GM19467 (cell line): Measurements from ENCODE around the gene METTL21C.

Experiments
- ATAC-seq: cut with Tn5 transposase; IDR thresholded peaks from one replicate; pipeline ENCODE4 v1.9.1; 2021; ENCODE audit warnings: mild to moderate bottlenecking, moderate library complexity; ENCODE audit not compliant: unreplicated experiment

Gene METTL21C

DNA sequence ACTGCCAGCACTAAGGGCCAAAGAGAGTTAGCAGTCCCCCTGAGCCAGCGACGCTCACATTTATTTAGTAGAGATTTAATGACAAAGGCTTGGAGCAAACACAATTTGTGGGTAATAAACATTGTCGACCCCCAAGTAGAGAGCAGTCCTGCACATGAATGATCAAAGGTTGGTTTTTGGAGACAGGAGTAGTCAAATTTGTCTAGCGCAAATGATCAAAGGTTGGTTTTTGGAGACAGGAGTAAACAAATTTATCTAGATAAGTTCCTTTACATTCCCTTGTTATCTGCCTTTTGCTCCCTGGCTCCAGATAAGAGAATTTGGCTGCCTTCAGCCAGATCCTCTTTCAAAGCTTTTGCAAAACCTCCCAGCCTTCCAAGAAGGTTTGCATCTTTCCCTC is 26.9 kb downstream of the METTL21C start:
- no peak for ATAC-seq

DNA sequence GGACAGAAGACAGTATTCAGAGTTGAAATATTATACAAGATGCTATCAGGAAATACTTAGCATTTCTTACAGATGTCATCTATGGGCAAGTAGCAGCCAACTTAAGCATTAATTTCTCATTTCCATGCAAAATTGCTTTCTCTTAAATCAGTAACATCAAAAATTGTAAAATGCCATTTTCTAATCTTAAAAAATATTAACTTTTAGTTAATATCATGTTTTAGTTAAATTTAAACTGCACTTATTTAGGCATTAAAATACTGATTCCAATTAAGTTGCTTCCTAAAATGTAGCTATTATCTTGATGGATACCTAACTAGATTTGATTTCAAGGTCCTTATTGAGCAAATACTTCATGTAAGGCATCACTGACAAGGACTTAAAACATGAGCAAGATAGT is 27.8 kb downstream of the METTL21C start:
- no peak for ATAC-seq

DNA sequence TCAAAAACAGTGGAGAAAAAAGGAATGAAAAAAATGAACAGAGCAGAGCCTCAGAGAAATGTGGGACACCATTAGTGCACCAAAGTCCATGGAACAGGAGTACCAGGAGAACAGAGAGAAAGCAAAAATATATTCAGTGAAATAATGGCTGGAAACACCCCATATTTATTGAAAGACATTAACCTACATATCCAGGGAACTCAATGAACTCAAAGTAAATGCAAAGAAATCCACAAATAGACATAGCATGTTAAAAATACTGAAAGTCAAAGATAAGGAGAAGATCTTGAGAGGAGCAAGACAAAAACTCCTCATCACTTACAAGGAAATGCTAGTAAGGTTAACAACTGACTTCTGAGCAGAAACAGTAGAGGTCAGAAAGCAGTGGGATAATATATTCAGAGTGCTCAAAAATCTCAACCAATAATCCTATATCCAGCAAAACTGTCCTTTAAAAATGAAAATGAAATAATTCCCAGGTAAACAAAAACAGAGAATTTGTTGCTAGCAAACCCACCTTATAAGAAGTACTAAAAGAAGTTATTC is 35.6 kb downstream of the METTL21C start:
- ATAC-seq, result no peak

DNA sequence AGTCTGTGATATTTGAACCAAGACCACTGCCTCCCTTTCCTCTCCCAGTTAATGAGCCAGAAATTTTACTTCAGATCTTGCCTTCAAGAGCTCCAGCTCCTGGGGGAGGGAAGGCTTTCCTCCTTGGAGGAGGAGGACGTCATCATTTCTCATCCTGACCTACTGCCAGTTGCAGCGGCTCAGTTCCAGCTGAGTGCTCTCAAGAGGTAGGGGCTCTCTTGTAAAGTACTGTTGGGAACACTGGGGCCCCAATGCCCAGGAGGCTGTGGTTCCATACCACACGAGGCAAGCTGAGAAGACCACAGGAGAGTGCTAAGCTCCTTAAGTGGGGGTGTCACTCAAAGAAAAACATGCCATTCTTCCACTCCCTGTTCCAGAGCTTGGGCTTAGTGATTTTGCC is 36.2 kb downstream of the METTL21C start:
- ATAC-seq, result no peak

DNA sequence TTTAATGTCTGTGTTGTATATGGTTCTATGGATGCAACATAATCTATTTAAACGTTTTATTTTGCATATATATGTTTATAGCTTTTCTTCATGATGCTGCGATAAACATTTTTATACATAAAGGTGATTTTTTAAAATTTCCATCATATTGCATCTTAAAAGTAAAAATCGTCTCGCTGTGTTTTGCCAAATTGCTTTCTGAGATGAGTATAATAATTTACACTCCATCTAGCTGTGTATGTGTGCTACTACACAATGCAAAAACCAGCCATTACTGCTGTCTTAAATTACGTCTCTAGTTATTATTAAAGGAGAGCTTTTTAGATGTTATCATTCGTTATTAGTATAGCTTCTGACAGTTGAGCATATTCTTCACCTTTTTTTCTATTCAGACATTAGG is 37.2 kb downstream of the METTL21C start:
- no peak for ATAC-seq

DNA sequence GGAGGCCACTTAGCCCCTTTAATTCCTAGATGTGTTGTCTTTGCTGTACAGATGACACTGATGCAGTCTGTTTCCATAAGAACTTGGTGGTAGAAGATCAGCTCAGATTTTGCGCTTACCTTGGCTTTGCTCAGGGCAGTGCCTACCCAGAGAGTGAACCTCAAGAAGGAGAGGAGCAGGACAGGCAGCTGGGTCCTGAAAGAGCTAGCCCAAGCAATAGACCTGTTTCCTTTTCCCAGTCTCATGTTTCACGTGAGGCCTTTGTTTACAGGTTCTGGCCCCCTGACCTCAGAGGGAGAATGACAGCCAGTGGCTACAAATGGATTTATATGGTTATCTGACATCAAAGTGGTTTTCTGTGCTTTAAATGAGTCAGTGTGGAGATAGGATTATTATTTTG is 40.1 kb downstream of the METTL21C start:
- no peak for ATAC-seq

DNA sequence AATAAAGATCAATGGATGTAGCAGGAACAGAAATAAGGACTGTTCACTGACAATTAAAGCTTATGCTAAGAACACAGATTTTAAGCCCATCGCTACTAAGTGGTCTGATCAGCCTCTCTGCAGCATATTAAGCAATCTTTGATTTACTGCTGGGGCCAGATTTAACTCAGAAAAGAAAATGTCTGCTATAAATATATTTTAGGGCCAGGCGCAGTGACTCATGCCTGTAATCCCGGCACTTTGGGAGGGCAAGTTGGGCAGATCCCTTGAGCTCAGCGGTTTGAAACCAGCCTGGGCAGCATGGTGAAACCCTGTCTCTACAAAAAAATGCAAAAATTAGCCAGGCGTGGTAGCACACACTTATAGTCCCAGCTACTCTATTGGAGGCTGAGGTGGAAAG is 43.0 kb downstream of the METTL21C start:
- ATAC-seq, result no peak

DNA sequence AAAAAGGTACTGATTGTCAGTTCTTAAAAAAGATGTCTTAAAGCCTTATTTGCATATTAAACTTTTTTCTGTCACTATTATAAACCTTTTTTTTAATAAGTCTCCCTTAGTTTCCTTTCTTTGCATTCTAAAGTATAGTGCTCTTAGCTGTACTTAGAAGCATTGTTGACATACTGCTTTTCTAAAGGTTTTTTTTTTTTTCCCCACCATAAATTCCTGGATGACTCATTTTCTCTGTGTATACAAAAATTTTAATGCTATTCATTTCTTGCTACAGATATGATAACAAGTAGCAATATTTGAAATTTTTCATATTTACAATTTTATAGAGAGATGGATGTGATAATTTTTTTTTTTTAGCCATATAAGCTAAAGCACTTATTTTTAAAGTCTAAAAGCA is 43.5 kb downstream of the METTL21C start:
- no peak for ATAC-seq

DNA sequence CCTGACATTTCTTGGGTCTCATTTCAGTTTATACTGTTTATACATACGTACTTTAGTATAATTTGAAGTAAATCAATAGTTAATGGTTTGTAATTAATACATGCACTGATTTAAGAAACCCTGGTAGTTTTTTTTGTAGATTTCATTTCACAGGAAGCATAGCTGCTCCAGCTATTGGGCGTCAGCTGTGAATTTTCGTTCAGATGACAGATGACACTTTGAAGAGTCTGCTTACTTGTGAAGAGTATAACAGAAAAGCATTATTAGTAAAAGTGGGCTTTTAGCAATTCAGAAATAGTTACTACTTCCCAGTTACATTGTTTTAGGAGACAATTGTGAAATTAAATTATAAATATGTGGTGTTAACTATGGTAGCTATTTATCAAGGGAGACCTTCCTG is 44.4 kb downstream of the METTL21C start:
- ATAC-seq, result no peak

DNA sequence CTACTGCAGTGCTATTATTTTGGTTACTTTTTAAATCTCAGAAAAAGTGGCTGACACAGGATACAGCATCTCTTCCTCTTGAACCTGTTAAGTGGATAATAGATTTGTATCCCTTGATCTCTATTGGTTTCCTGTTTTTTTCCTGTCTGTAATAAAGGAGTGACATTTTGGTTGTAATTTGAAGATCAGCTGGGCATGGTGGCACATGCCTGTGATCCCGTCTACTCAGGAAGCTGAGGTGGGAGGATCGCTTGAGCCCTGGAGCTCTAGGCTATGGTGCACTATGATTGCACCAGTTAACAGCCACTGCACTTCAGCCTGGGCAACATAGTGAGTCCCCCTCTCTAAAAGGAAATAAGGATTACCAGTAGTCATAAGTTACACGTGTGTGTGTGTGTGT is 46.8 kb downstream of the METTL21C start:
- ATAC-seq, result no peak

DNA sequence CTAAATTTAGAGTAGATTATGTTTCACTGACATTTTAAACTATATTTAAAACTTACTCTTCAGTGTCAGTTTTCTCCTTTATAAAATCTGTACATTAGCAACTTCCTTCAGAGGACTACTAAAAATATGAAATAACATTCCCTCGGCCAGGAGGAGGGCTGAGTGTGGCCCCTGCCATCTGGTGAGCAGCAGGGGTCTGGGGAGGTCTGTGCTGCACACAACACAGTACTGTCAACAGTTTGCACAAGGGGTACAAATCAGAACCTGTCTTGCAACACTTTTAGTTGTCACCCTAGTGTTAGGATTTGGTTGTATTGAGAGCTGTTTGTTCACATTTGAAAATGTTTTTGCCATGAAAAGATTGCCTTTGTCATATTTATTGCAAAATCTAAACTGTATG is 49.1 kb downstream of the METTL21C start:
- ATAC-seq, result no peak

DNA sequence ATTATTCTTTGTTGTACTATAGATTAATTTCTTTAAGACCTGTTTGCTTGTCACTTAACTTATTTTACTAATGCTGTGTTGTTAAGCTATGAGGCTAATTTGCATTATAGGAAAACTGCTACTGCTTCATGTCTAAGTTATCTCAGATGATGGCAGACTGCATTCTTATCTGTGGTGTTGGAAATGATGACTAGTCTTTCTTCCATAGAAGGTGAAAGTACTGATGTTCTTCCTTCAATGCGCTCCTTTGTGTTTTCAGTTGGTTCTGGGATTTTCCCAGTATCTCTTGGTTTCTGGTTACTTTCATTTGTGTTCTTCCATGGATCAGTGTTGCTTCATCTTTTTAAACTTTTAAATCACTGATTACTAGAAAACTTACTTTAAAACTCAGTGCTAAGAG is 51.2 kb downstream of the METTL21C start:
- ATAC-seq, result no peak

DNA sequence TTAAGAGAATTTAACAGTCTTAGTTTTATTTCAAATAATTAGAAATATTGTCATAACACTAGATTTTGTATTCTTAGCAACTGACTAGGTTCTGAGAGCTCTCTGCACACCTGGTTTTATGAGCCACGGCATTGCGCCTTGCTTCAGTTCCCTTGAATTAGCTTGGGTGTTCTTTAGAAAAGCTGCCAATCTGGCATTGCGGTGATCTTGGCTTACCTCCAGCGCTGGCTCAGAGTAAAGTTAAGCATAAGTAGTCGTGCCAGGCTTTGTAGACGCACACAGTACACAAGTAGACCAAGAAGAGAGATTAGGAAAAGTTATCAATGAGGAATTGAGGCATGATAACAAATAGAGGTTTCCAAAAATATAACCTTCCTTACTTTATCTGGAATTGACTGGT is 52.4 kb downstream of the METTL21C start:
- no peak for ATAC-seq

DNA sequence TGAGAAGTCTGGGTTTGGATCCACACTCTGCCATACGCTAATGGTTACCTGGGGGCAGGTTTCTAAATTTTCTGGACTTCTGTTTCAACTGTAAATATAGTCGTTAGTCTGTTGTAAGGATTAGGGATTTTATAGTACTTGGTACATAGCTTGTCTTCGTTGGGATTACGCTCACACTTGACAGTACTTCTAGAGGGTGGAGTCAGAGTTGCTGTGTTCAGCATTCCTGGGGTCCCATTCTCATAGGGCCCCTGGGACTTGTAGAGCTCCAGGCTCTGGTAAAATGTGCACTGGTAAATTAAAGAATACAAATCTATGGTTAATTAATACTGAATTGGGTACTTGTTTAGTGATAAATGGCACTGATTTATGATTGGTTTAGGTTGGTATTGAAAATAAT is 52.8 kb downstream of the METTL21C start:
- no peak for ATAC-seq

DNA sequence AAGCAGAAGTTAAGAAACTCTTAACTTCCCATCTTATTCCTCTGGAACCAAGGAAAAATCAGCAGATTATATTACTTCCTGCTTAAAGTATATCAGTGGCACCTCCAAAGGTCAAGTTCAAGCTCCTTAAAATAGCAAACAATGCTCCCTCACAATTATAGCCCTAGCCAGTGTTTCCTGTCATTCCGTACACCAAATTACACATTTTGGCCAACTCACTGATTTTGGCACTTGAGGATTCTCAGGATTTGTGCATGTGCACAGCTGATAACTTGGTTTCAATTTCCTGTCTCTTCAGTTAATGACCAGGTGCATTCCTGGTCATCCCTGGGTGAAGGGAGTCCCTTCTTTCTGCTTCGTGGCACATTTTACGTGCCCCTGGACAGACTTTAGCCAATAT is 56.1 kb downstream of the METTL21C start:
- no peak for ATAC-seq
